ENCODE data around the gene POLQ. TPM values are rescaled to one million over a fixed set of nuclear protein-coding genes. Genes with fewer than 3 reads are reported as not detected.

The POLQ gene
- total RNA-seq, 1 experiment from 2014 or later: 14.9 TPM

- ATAC-seq: no peak
- Mint-ChIP-seq H3K4me3 (no peak overlapping the region), H3K27ac (no peak overlapping the region; the same call in 1 of the 2 replicates), H3K27me3 (ENCODE audit: low read depth) (no peaks in the 10 kb centered on the region; the same call in 1 of the 2 replicates), H3K36me3 (peaks cover 53% of the 10 kb centered on the region), H3K9me3 (no peaks in the 10 kb centered on the region), H3K4me1 (no peaks in the 10 kb centered on the region)
- no peak for TF ChIP-seq RORB (CRISPR knock-in tag; IDR thresholded peaks at IDR 0.05)
- TF ChIP-seq ARID4B (CRISPR knock-in tag; IDR thresholded peaks at IDR 0.05; ENCODE audit: borderline replicate concordance): no peak
- no peak for TF ChIP-seq HMGXB4 (CRISPR knock-in tag; IDR thresholded peaks at IDR 0.05)
- TF ChIP-seq TEAD1 (CRISPR knock-in tag; IDR thresholded peaks at IDR 0.05): no peak
- no peak for TF ChIP-seq ZNF138 (CRISPR knock-in tag; conservative IDR thresholded peaks at IDR 0.05)
- no peak for TF ChIP-seq AR (CRISPR knock-in tag; IDR thresholded peaks at IDR 0.05)
- no peak for TF ChIP-seq CBFB (CRISPR knock-in tag; IDR thresholded peaks at IDR 0.05; ENCODE audit: low read depth)
- no peak for TF ChIP-seq OVOL2 (CRISPR knock-in tag; IDR thresholded peaks at IDR 0.05; ENCODE audit: borderline replicate concordance)
- no peak for TF ChIP-seq ELF4 (CRISPR knock-in tag; IDR thresholded peaks at IDR 0.05; ENCODE audit: low read depth)
- TF ChIP-seq FOXJ3 (CRISPR knock-in tag; IDR thresholded peaks at IDR 0.05; ENCODE audit: borderline replicate concordance): no peak
- TF ChIP-seq FOXP4 (CRISPR knock-in tag; IDR thresholded peaks at IDR 0.05): no peak
- no peak for TF ChIP-seq NFYB (CRISPR knock-in tag; conservative IDR thresholded peaks at IDR 0.05; ENCODE audit: low read depth)
- no peak for TF ChIP-seq USF1 (CRISPR knock-in tag; IDR thresholded peaks at IDR 0.05)
- TF ChIP-seq MXD4 (CRISPR knock-in tag; IDR thresholded peaks at IDR 0.05; ENCODE audit: borderline replicate concordance): no peak
- no peak for TF ChIP-seq TP53 (CRISPR knock-in tag; IDR thresholded peaks at IDR 0.05)
- no peak for TF ChIP-seq USF2 (CRISPR knock-in tag; IDR thresholded peaks at IDR 0.05)
- no peak for TF ChIP-seq KAT7 (CRISPR knock-in tag; IDR thresholded peaks at IDR 0.05; ENCODE audit: borderline replicate concordance)
- TF ChIP-seq EMX1 (CRISPR knock-in tag; IDR thresholded peaks at IDR 0.05): no peak
- no peak for TF ChIP-seq ZNF317 (CRISPR knock-in tag; IDR thresholded peaks at IDR 0.05; ENCODE audit: borderline replicate concordance, low read depth)
- no peak for TF ChIP-seq SMAD4 (CRISPR knock-in tag; IDR thresholded peaks at IDR 0.05)
- ChIA-PET CTCF (no interaction called here), POLR2A (no interaction called here)
- DNase-seq (ENCODE audit: low spot score): peak; percentile 28
These were observed 54.0 kb downstream of the POLQ start for GRCh38 chr3:121491683-121492320.
